Stomach (tissue), 9 donors: Measurements from ENCODE around the gene SDR42E2. TPM values are rescaled to one million over a fixed set of nuclear protein-coding genes. Genes with fewer than 3 reads are reported as not detected.

Source experiments
- DNase-seq, 2 donors: peaks; one replicate each; pipeline versions ENCODE4 v3.0.0 to v3.0.0-alpha.2; 2013 to 2019
- H3K27ac ChIP-seq, 5 donors: fragments of 200-600 bp in 4 of 5; sonication (generic) in 4 of 5; one replicate each; pipeline ENCODE4 v1.5.1; 2013 to 2019; ENCODE audit warnings: mild to moderate bottlenecking in 1 of 5, moderate library complexity in 1 of 5
- H3K27me3 ChIP-seq, 3 donors: fragments of 200-600 bp; sonication (generic); one replicate each; pipeline ENCODE4 v1.5.1; 2017 to 2019; ENCODE audit warnings: mixed run types in 1 of 3
- H3K36me3 ChIP-seq, 4 donors: fragments of 200-600 bp; sonication (generic); 1 replicate in 3 of 4; 2 replicates in 1 of 4; pipeline ENCODE4 v1.5.1; 2016 to 2019
- H3K4me1 ChIP-seq, 4 donors: fragments of 200-600 bp; sonication (generic); one replicate each; pipeline ENCODE4 v1.5.1; 2016 to 2019
- H3K4me3 ChIP-seq, 4 donors: fragments of 200-600 bp; sonication (generic) in 3 of 4; one replicate each; pipeline ENCODE4 v1.5.1; 2016 to 2019; ENCODE audit warnings: mild to moderate bottlenecking in 1 of 4
- H3K9me3 ChIP-seq, 4 donors: fragments of 200-600 bp; sonication (generic); one replicate each; pipeline ENCODE4 v1.5.1; 2016 to 2019
- CTCF ChIP-seq, 7 experiments: fragments of 450-650 bp in 4 of 7; fragments of 200-600 bp in 3 of 7; sonication (generic) in 3 of 7; IDR thresholded peaks; one replicate each; pipeline ENCODE4 v1.5.1; 2016 to 2019; ENCODE audit warnings: antibody characterized with exemption in 7 of 7, control low read depth in 2 of 7, mild to moderate bottlenecking in 1 of 7
- EP300 ChIP-seq: sonication (generic); formaldehyde crosslinking; IDR thresholded peaks from one replicate; pipeline ENCODE4 v1.6.1; 2017; ENCODE audit warnings: antibody characterized with exemption
- POLR2A ChIP-seq, 4 donors: fragments of 450-650 bp; IDR thresholded peaks; one replicate each; pipeline ENCODE4 v1.6.1; 2016; ENCODE audit warnings: antibody characterized with exemption in 4 of 4, control low read depth in 2 of 4, mild to moderate bottlenecking in 1 of 4, moderate library complexity in 1 of 4
- POLR2AphosphoS5 ChIP-seq, 3 donors: sonication (generic); formaldehyde crosslinking; IDR thresholded peaks; one replicate each; pipeline ENCODE4 v1.6.1; 2016; ENCODE audit warnings: antibody characterized with exemption in 3 of 3
- WGBS, 5 donors: extraction: QIAGEN DNeasy Blood & Tissue Kit in 3 of 5; methylation state at CpG; one replicate each; pipeline versions ENCODE4 v1.1.5 to v1.1.7; 2013 to 2018; 5-methylcytosine and 5-hydroxymethylcytosine counted together
- intact Hi-C: fragments of 100-400 bp; cut with DNase I; formaldehyde crosslinking; loops from one replicate; pipeline ENCODE4 v1.15.1; 2023; ENCODE audit warnings: low total_unique reads
- polyA plus RNA-seq, 3 donors: library from polyadenylated mRNA; stranded (reverse); fragments of 200-250 nt; gene quantifications; one replicate each; pipeline ENCODE4 v1.2.3, GENCODE V29; 2013
- total RNA-seq, 5 donors: library from RNA; depleted of rRNA; stranded (reverse); fragments of >200 nt; gene quantifications; one replicate each; pipeline versions ENCODE4 v1.1.0 to v1.2.3, GENCODE V29; 2014 to 2016
- donor health status: healthy with polysubstance abuse.
- donor health status: Bipolar disorder and iron deficiency.
- donor health status: healthy.

The SDR42E2 gene
- total and polyA plus RNA-seq, 8 donors, result not detected

DNA sequence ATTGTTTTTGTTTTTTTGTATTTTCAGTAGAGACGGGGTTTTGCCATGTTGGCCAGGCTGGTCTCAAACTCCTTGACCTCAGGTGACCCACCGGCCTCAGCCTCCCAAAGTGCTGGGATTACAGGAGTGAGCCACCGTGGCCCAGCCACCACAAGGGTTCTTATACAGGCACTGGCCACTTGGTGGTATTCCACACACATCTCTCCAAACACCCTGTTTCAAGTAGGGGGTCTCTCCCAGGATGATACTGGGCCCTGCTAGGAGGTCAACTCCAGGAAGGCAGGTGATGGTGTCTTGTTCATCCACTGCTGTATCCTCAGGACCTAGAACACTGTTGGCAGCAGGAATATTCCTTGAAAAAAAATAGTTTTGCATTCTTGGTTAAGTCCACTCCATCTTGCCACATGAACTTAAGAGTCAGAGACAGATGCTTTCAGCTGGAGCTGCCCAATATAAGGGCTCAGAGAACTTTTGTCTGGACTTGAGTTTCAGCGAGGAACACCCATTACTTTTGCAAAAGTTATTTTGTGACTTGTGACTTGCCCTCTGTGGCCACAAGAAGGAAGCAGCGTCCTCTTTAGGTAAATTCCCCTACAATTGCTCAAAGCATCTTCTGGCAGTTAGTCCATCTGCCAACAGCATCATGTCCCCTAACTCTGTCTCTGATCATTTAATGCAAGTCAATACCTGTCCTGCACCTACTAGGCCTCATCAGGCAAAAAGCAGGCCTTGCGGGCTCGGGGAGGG lies 36.4 kb downstream of the SDR42E2 start:
- peaks cover 4 to 34% (median 27%) of the 10 kb centered on the region in 4 donors for H3K4me1 ChIP-seq
- no peaks in the 10 kb centered on the region for H3K9me3 ChIP-seq
- DNase-seq, result no peak
- TF ChIP-seq EP300 (no peak), POLR2AphosphoS5 (IDR thresholded peaks at IDR 0.05) (no peak), POLR2A (IDR thresholded peaks at IDR 0.05) (no peak), CTCF (IDR thresholded peaks at IDR 0.05) (no peak)
- WGBS, 5 donors, result 53 to 78% (median 77%) methylated on average over 7 of the region's 7 CpGs
- H3K36me3 ChIP-seq, result no peaks in the 10 kb centered on the region
- intact Hi-C loops, result no loop called here
- H3K27ac ChIP-seq, result peak overlapping the region in 4 of 5 donors; percentile 70 to 86 (median 84)
- no peak overlapping the region for H3K4me3 ChIP-seq
- no peaks in the 10 kb centered on the region for H3K27me3 ChIP-seq

- Histone ChIP-seq H3K4me3 (no peak overlapping the region), H3K4me1 (peaks cover 4 to 35% (median 24%) of the 10 kb centered on the region in 4 donors), H3K36me3 (no peaks in the 10 kb centered on the region), H3K27ac (no peak overlapping the region), H3K27me3 (no peaks in the 10 kb centered on the region), H3K9me3 (no peaks in the 10 kb centered on the region)
- 89 to 94% (median 92%) methylated on average over 6 of the region's 6 CpGs for WGBS, 5 donors
- intact Hi-C loops, result loop anchor here (5.0 kb wide), 1 partner anchor 95 kb away; the partner anchor contains the start of gene POLR3E
- DNase-seq, result no peak
- TF ChIP-seq EP300 (no peak), CTCF (IDR thresholded peaks at IDR 0.05) (no peak), POLR2A (IDR thresholded peaks at IDR 0.05) (no peak), POLR2AphosphoS5 (IDR thresholded peaks at IDR 0.05) (no peak)
These were observed 39.9 kb downstream of the SDR42E2 start for GRCh38 chr16:22202261-22202637.

DNA sequence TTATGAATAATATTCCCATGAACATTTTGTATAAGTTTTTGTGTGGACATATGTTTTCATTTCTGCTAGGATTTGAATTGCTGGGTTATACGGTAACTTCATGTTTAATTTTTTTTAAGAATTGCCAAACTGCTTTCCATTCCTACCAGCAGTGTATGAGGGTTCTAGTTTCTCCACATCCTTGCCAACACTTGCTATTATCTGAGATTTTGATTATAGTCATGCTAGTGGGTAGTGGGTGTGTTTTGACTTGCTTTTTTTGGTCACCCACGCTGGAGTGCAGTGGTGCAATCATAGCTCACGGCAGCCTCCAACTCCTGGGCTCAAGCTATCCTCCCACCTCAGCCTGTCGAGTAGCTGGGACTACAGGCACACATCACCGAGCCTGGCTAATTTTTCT lies 40.8 kb downstream of the SDR42E2 start:
- H3K36me3 ChIP-seq, result no peaks in the 10 kb centered on the region
- no peaks in the 10 kb centered on the region for H3K9me3 ChIP-seq
- H3K27me3 ChIP-seq, result no peaks in the 10 kb centered on the region
- H3K4me3 ChIP-seq, result no peak overlapping the region
- no peak overlapping the region for H3K27ac ChIP-seq
- intact Hi-C loops, result loop anchor here (5.0 kb wide), 1 partner anchor 94 kb away; the partner anchor contains the start of gene POLR3E
- 78 to 91% (median 88%) methylated on average over 5 of the region's 5 CpGs for WGBS, 5 donors
- TF ChIP-seq EP300, result no peak
- TF ChIP-seq POLR2AphosphoS5 (IDR thresholded peaks at IDR 0.05), result no peak
- TF ChIP-seq POLR2A (IDR thresholded peaks at IDR 0.05), result no peak
- no peak for TF ChIP-seq CTCF (IDR thresholded peaks at IDR 0.05)
- no peak for DNase-seq
- H3K4me1 ChIP-seq, result peaks cover 12 to 44% (median 32%) of the 10 kb centered on the region in 4 donors

- Histone ChIP-seq H3K27ac (peak overlapping the region in 1 of 5 donors; percentile 92), H3K9me3 (no peaks in the 10 kb centered on the region), H3K4me1 (peaks cover 21 to 45% (median 37%) of the 10 kb centered on the region in 4 donors), H3K36me3 (no peaks in the 10 kb centered on the region), H3K27me3 (no peaks in the 10 kb centered on the region), H3K4me3 (no peak overlapping the region)
- DNase-seq, result no peak
- WGBS, 5 donors, result 94 to 100% (median 98%) methylated on average over 2 of the region's 2 CpGs
- TF ChIP-seq CTCF (IDR thresholded peaks at IDR 0.05), result no peak
- TF ChIP-seq EP300, result no peak
- no peak for TF ChIP-seq POLR2A (IDR thresholded peaks at IDR 0.05)
- TF ChIP-seq POLR2AphosphoS5 (IDR thresholded peaks at IDR 0.05), result no peak
- intact Hi-C loops, result loop anchor here (5.0 kb wide), 1 partner anchor 93 kb away; the partner anchor contains the start of gene POLR3E
These were observed 41.9 kb downstream of the SDR42E2 start for GRCh38 chr16:22204091-22204655.
